Testis (tissue), 2 donors: ENCODE measurements around the gene NMNAT3.

Experiments
- POLR2A ChIP-seq: fragments of 450-650 bp; IDR thresholded peaks from one replicate; pipeline ENCODE4 v1.6.1; 2017; ENCODE audit warnings: antibody characterized with exemption, mild to moderate bottlenecking, moderate library complexity
- TF ChIP-seq, protein P1 (sequence below), 3 experiments: fragments of 450-650 bp in 2 of 3; fragments of 200-600 bp in 1 of 3; sonication (generic) in 1 of 3; IDR thresholded peaks; one replicate each; pipeline ENCODE4 v1.5.1; 2016 to 2019; ENCODE audit warnings: antibody characterized with exemption in 3 of 3, mild to moderate bottlenecking in 2 of 3, moderate library complexity in 1 of 3

DNA sequence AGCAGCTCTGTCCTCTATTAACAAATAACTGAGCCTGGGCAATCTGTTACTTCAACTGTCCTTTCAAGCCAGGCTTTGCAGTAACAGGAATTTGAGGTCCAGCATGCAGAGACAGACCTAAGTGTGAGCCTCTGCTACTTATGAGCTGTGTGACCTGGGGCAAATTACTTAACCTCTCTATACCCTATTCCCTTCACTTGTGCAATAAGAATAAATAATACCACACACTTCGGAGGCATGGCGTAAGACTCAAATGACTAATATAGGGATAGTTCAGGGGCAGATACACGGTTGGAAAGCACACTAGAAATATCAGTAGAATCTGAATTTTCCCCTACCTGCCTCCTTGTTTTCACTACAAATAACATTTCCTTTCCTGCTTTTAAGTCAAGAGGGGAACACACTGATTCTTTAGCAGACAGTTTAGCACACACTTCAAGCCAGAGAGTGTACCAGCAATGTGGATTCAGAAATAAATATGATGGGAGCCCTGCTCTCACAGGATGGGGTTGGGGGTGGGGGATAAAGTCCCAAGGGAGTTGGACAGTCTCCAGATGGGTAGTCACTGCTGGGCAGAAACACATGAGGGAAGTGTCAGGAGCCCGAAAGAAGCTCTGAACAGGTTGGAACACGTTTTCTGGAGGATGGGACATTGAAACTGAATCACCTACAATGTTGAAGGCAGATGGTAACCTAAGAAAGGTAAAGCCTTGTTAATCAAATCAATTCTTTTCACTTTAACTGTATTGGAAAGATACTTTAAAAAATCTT, 76.4 kb downstream of the NMNAT3 start:
- no peak for TF ChIP-seq POLR2A
- TF ChIP-seq, protein P1, sequence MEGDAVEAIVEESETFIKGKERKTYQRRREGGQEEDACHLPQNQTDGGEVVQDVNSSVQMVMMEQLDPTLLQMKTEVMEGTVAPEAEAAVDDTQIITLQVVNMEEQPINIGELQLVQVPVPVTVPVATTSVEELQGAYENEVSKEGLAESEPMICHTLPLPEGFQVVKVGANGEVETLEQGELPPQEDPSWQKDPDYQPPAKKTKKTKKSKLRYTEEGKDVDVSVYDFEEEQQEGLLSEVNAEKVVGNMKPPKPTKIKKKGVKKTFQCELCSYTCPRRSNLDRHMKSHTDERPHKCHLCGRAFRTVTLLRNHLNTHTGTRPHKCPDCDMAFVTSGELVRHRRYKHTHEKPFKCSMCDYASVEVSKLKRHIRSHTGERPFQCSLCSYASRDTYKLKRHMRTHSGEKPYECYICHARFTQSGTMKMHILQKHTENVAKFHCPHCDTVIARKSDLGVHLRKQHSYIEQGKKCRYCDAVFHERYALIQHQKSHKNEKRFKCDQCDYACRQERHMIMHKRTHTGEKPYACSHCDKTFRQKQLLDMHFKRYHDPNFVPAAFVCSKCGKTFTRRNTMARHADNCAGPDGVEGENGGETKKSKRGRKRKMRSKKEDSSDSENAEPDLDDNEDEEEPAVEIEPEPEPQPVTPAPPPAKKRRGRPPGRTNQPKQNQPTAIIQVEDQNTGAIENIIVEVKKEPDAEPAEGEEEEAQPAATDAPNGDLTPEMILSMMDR (IDR thresholded peaks at IDR 0.05): no peak
